Osteoblast (primary cell): ENCODE data around the gene LMOD1. TPM values are rescaled to one million over a fixed set of nuclear protein-coding genes. Genes with fewer than 3 reads are reported as not detected.
A peak's percentile ranks its signal among the peaks of the same experiment; 100 is the strongest.

Experiments used
- DNase-seq: peaks from one replicate; pipeline ENCODE4 v3.0.0; 2011; ENCODE audit warnings: low spot score, mixed read lengths; ENCODE audit not compliant: insufficient read length; ENCODE audit errors: missing footprints
- H2AFZ ChIP-seq: 2 replicates; pipeline ENCODE4 v1.6.0; 2011; ENCODE audit warnings: mild to moderate bottlenecking, low read length
- H3K27ac ChIP-seq: 2 replicates; pipeline ENCODE4 v1.5.1; 2011; ENCODE audit warnings: mild to moderate bottlenecking, low read depth, low read length, moderate library complexity
- H3K27me3 ChIP-seq: 2 replicates; pipeline ENCODE4 v1.6.0; 2012; ENCODE audit warnings: mild to moderate bottlenecking, control low read depth, inconsistent platforms, low read length, moderate library complexity; ENCODE audit not compliant: insufficient read depth
- H3K36me3 ChIP-seq: 2 replicates; pipeline ENCODE4 v1.5.1; 2011; ENCODE audit warnings: mild to moderate bottlenecking, low read length, control low read depth, moderate library complexity; ENCODE audit not compliant: insufficient read depth
- H3K4me1 ChIP-seq: 2 replicates; pipeline ENCODE4 v1.5.1; 2011; ENCODE audit warnings: mild to moderate bottlenecking, low read length, control low read depth, moderate library complexity; ENCODE audit not compliant: insufficient read depth
- H3K4me2 ChIP-seq: 2 replicates; pipeline ENCODE4 v1.6.0; 2011; ENCODE audit warnings: mild to moderate bottlenecking, low read length; ENCODE audit not compliant: insufficient read depth
- H3K4me3 ChIP-seq: fragments of 200-600 bp; sonication (generic); 3 replicates; pipeline ENCODE4 v1.5.1; 2012; ENCODE audit warnings: mild to moderate bottlenecking, low read length, inconsistent platforms; ENCODE audit not compliant: insufficient read depth
- H3K79me2 ChIP-seq: 2 replicates; pipeline ENCODE4 v1.6.0; 2012; ENCODE audit warnings: mild to moderate bottlenecking, low read length, control low read depth, inconsistent platforms; ENCODE audit not compliant: insufficient read depth
- H3K9me3 ChIP-seq: 2 replicates; pipeline ENCODE4 v1.5.1; 2011; ENCODE audit warnings: low read depth, low read length, control low read depth
- H4K20me1 ChIP-seq: 2 replicates; pipeline ENCODE4 v1.6.0; 2012; ENCODE audit warnings: mild to moderate bottlenecking, low read length, control low read depth; ENCODE audit not compliant: insufficient read depth
- total RNA-seq: library from RNA; depleted of rRNA; stranded (reverse); fragments of >200 nt; gene quantifications from 2 replicates; pipeline ENCODE4 v1.2.3, GENCODE V29; 2012
- TF ChIP-seq, protein P1 (sequence below): IDR thresholded peaks from 2 replicates; pipeline ENCODE4 v1.5.1; 2011; ENCODE audit warnings: mild to moderate bottlenecking, low read depth, low read length, moderate library complexity; ENCODE audit errors: extremely low read depth

Gene LMOD1
- total RNA-seq, 1 donor = 21.7 TPM

DNA sequence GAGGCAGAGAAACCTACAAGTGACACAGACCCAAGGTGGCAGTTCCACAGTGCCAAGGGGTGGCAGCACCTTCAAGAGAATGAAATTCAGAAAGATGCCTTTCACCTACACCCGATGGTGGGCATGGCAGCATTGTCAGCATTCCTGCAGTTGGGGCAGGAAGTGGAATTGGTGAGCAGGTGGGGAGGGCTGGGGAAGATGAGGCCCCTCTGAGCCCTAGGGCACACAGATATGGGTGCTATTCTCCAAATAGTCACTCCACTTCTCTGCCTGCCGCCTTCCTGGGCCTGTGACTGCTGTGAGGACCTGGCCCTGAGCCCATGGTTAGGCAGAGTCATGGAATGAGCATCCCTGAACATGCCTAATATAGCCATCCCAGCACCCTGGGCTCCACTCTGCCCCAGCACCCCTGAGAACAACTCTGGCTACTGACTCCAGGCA lies 49.4 kb downstream of the LMOD1 start:
- Histone ChIP-seq H3K4me3 (no peak overlapping the region), H2AFZ (no peak overlapping the region), H3K27ac (peak overlapping the region; percentile 2)

DNA sequence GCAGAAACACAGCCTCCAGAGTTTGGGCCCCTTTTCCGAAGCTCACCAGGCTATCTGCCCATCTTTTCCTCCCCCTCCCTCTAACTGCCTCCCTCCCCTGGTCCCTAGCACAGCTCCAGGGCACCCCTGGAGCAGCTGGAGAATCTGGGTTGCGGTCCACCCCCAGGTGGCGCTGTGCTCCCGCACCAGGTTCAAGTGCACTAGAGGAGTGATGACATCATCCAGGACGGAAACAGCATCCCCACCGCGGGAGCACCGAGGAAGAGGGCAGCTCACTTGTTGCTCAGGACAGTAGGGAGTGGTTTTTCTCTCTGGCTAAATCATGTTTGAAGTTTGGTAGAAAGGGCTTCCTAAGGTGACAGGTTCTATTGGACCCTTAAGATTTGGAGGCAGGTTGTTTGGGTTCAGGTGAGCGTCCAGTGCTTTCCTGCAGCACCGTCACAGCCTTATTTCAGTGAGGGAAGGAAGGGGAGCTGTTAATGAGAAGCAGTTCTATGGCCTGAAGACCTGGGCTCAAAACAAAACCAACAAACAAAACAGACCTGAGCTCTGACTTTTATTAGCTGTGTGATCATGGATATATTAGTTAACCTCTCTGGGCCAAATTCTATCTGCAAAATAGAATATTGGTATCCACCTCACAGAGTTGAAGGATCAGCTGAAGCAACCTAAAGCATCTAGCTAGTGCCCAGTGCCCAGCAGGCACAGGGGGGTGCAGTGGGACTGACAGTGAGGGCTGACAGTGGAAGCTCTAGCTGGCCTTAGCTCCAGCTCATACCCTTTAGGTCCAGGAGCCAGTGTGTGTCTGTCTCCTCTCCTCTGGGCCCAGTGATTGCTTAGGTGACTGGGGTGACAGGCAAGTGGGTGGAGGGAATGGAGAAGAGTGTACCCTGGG lies 50.2 kb downstream of the LMOD1 start:
- Histone ChIP-seq H4K20me1 (no peaks in the 10 kb centered on the region), H3K36me3 (peaks cover 18% of the 10 kb centered on the region), H3K9me3 (no peaks in the 10 kb centered on the region), H3K79me2 (no peaks in the 10 kb centered on the region), H3K4me1 (peaks cover 25% of the 10 kb centered on the region), H3K27me3 (no peaks in the 10 kb centered on the region), H2AFZ (no peak overlapping the region), H3K4me3 (no peak overlapping the region), H3K27ac (peak overlapping the region; percentile 2), H3K4me2 (peak overlapping the region; percentile 46)
- TF ChIP-seq, protein P1, sequence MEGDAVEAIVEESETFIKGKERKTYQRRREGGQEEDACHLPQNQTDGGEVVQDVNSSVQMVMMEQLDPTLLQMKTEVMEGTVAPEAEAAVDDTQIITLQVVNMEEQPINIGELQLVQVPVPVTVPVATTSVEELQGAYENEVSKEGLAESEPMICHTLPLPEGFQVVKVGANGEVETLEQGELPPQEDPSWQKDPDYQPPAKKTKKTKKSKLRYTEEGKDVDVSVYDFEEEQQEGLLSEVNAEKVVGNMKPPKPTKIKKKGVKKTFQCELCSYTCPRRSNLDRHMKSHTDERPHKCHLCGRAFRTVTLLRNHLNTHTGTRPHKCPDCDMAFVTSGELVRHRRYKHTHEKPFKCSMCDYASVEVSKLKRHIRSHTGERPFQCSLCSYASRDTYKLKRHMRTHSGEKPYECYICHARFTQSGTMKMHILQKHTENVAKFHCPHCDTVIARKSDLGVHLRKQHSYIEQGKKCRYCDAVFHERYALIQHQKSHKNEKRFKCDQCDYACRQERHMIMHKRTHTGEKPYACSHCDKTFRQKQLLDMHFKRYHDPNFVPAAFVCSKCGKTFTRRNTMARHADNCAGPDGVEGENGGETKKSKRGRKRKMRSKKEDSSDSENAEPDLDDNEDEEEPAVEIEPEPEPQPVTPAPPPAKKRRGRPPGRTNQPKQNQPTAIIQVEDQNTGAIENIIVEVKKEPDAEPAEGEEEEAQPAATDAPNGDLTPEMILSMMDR = peak; percentile 94
- DNase-seq = peak; percentile 97

More for the DNA sequence above, 49.4 kb downstream of the LMOD1 start:
- TF ChIP-seq, protein P1 = peak; percentile 8
- no peaks in the 10 kb centered on the region for H3K9me3 ChIP-seq
- DNase-seq = peak; percentile 89
- H3K4me2 ChIP-seq = no peak overlapping the region
- peaks cover 18% of the 10 kb centered on the region for H3K36me3 ChIP-seq
- no peaks in the 10 kb centered on the region for H4K20me1 ChIP-seq
- H3K27me3 ChIP-seq = no peaks in the 10 kb centered on the region
- no peaks in the 10 kb centered on the region for H3K79me2 ChIP-seq
- H3K4me1 ChIP-seq = peaks cover 27% of the 10 kb centered on the region

DNA sequence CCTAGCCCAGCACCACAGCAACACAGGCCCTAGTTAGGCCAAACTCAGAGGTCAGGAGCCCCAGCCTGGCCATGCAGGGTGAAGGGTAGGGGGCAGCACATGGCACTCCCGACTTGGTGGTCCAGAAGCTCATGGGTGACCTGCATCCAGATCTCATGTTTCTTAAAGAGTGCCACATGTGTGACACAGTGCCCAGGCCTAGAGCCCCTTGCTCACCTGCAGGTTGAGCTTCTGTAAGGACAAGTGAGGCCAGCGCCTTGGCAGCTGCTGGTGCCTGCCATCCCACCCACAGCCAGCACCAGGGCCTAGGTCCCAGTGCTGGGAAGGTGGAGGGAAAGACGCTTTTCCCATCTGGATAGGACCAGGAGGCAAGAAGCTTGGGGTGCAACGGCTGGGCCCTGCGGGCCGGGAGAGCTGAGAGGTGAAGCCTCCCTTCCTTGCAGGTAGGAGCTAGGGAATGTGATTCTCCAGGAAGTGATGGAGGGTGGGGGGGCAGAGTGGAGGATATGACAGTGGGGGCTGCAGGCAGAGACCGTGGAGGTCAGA lies 51.2 kb downstream of the LMOD1 start:
- peaks cover 2% of the 10 kb centered on the region for H4K20me1 ChIP-seq
- no peaks in the 10 kb centered on the region for H3K9me3 ChIP-seq
- H3K4me1 ChIP-seq = peaks cover 22% of the 10 kb centered on the region

More for the DNA sequence above, 51.2 kb downstream of the LMOD1 start:
- DNase-seq = no peak
- Histone ChIP-seq H2AFZ (no peak overlapping the region), H3K4me3 (no peak overlapping the region), H3K27ac (no peak overlapping the region), H3K36me3 (peaks cover 24% of the 10 kb centered on the region), H3K4me2 (no peak overlapping the region), H3K27me3 (no peaks in the 10 kb centered on the region), H3K79me2 (no peaks in the 10 kb centered on the region)
- TF ChIP-seq, protein P1 = no peak
